ENCODE results near the gene DLK2.

Gene DLK2

GRCh38 chr6:43434943-43435342, 20.4 kb downstream of the DLK2 start:
- TF ChIP-seq CTCF (IDR thresholded peaks at IDR 0.05; ENCODE audit: control extremely low read depth, extremely low read depth, low read depth, missing control alignments), result no peak
- CTCF ChIA-PET, result interaction anchor here (1.1 to 4.2 kb wide), 4 partner anchors 9 to 72 kb away, joined by 4 to 16 read pairs (median 8); no protein-coding TSS in a partner anchor
- POLR2A ChIA-PET, result no interaction called here
- DNase-seq (ENCODE audit: extremely low spot score), result no peak

- CTCF ChIA-PET, result interaction anchor here (0.9 to 3.3 kb wide), 7 partner anchors 8 to 179 kb away, joined by 3 to 10 read pairs (median 5); no protein-coding TSS in a partner anchor
- no peak for DNase-seq (ENCODE audit: extremely low spot score)
- no peak for TF ChIP-seq CTCF (IDR thresholded peaks at IDR 0.05; ENCODE audit: control extremely low read depth, extremely low read depth, low read depth, missing control alignments)
- POLR2A ChIA-PET, result no interaction called here
Measured at GRCh38 chr6:43434001-43434840, 21.1 kb downstream of the DLK2 start.

GRCh38 chr6:43433148-43433547, 22.2 kb downstream of the DLK2 start:
- CTCF ChIA-PET, result interaction anchor here (0.9 to 3.3 kb wide), 7 partner anchors 9 to 178 kb away, joined by 3 to 10 read pairs (median 5); no protein-coding TSS in a partner anchor
- POLR2A ChIA-PET, result no interaction called here
- no peak for DNase-seq (ENCODE audit: extremely low spot score)
- TF ChIP-seq CTCF (IDR thresholded peaks at IDR 0.05; ENCODE audit: control extremely low read depth, extremely low read depth, low read depth, missing control alignments), result no peak

- DNase-seq (ENCODE audit: extremely low spot score), result no peak
- POLR2A ChIA-PET, result interaction anchor here (0.6 kb wide), 1 partner anchor 503 kb away, joined by 3 read pairs; the partner anchor contains the start of gene CNPY3
- CTCF ChIA-PET, result interaction anchor here (1.2 to 2.7 kb wide), 4 partner anchors 10 to 75 kb away, joined by 4 to 8 read pairs (median 6); no protein-coding TSS in a partner anchor
- TF ChIP-seq CTCF (IDR thresholded peaks at IDR 0.05; ENCODE audit: control extremely low read depth, extremely low read depth, low read depth, missing control alignments), result no peak
Measured at GRCh38 chr6:43432009-43432945, 23.1 kb downstream of the DLK2 start.

GRCh38 chr6:43428874-43429273, 26.5 kb downstream of the DLK2 start:
- ChIA-PET CTCF (interaction anchor here (0.7 to 2.8 kb wide), 5 partner anchors 8 to 35 kb away, joined by 3 to 12 read pairs (median 4); no protein-coding TSS in a partner anchor), POLR2A (no interaction called here)
- no peak for TF ChIP-seq CTCF (IDR thresholded peaks at IDR 0.05; ENCODE audit: control extremely low read depth, extremely low read depth, low read depth, missing control alignments)
- DNase-seq (ENCODE audit: extremely low spot score), result no peak

- DNase-seq (ENCODE audit: extremely low spot score), result no peak
- TF ChIP-seq CTCF (IDR thresholded peaks at IDR 0.05; ENCODE audit: control extremely low read depth, extremely low read depth, low read depth, missing control alignments), result no peak
- ChIA-PET POLR2A (no interaction called here), CTCF (interaction anchor here (0.7 to 2.8 kb wide), 9 partner anchors 8 to 79 kb away, joined by 3 to 12 read pairs (median 4); no protein-coding TSS in a partner anchor)
Measured at GRCh38 chr6:43428112-43428570, 27.2 kb downstream of the DLK2 start.

All from GM10248 (cell line).